HepG2 (cell line): ENCODE results near the gene TSLP. TPM values are rescaled to one million over a fixed set of nuclear protein-coding genes. Genes with fewer than 3 reads are reported as not detected.

Experiments used
- ATAC-seq: fragments of 200-7000 bp; cut with Tn5 transposase; 3 replicates; pipeline ENCODE4 v1.9.1; 2020; ENCODE audit warnings: mild to moderate bottlenecking, moderate library complexity
- BruUV-seq: library from RNA; stranded (reverse); fragments of 400-500 nt; replicated peaks from 2 replicates; lab custom pipeline; 2021; lab: Mats Ljungman, UMichigan
- CTCF ChIA-PET: fragments of 300-600 bp; formaldehyde crosslinking; extraction: SDS; loops from one replicate; lab custom pipeline; 2021; ENCODE audit warnings: low total read pairs, inconsistent platforms, low intra/inter-chr PET ratio; lab: Yijun Ruan, JAX
- POLR2A ChIA-PET: fragments of 350-600 bp; sonication (Branson Sonifier 250); formaldehyde crosslinking; loops from one replicate; lab custom pipeline; 2020; ENCODE audit warnings: antibody characterized with exemption, inconsistent platforms; lab: Yijun Ruan, JAX
- DNase-seq: peaks from one replicate; pipeline ENCODE4 v3.0.0-alpha.2; 2015; ENCODE audit warnings: low spot score
- FAIRE-seq: peaks from 3 replicates; lab custom pipeline; 2011; peaks lifted over from hg19 to GRCh38; lab: Jason Lieb, UNC
- H2AFZ ChIP-seq: one replicate; pipeline ENCODE4 v1.6.1; 2011; ENCODE audit warnings: low read length, inconsistent platforms
- H3K27ac ChIP-seq: fragments of 300-600 bp; 3 replicates; pipeline ENCODE4 v1.8.0; 2011; ENCODE audit warnings: mixed run types, mild to moderate bottlenecking, mixed read lengths, low read length, inconsistent platforms; ENCODE audit not compliant: insufficient read depth; ENCODE audit errors: extremely low read length
- H3K27me3 ChIP-seq, 2 experiments: fragments of 200-600 bp in 1 of 2; 2 replicates in 1 of 2; 3 replicates in 1 of 2; pipeline versions ENCODE4 v1.6.0 to v1.8.0; 2011; ENCODE audit warnings: low read length in 2 of 2, mild to moderate bottlenecking in 2 of 2, moderate library complexity in 2 of 2, inconsistent platforms in 1 of 2; ENCODE audit not compliant: insufficient read depth in 2 of 2, control insufficient read depth in 1 of 2
- H3K36me3 ChIP-seq, 2 experiments: fragments of 200-600 bp in 1 of 2; replicated peaks in 1 of 2; 2 replicates in 1 of 2; 3 replicates in 1 of 2; pipeline versions ENCODE4 v1.5.1 to v1.8.0; 2011; ENCODE audit warnings: low read length in 2 of 2, inconsistent platforms in 1 of 2; ENCODE audit not compliant: insufficient read depth in 2 of 2, control insufficient read depth in 1 of 2
- H3K4me1 ChIP-seq: 2 replicates; pipeline ENCODE4 v1.5.1; 2012; ENCODE audit warnings: low read length, inconsistent platforms; ENCODE audit not compliant: insufficient read depth
- H3K4me2 ChIP-seq: 2 replicates; pipeline ENCODE4 v1.6.0; 2011; ENCODE audit warnings: low read depth, low read length, inconsistent platforms
- H3K4me3 ChIP-seq, 3 experiments: fragments of 200-600 bp in 1 of 3; sonication (generic), shearing (Covaris generic) in 1 of 3; replicated peaks in 1 of 3; 2 replicates each; pipeline ENCODE4 v1.5.1; 2011 to 2016; ENCODE audit warnings: low read length in 3 of 3, inconsistent platforms in 2 of 3, low read depth in 2 of 3, mild to moderate bottlenecking in 2 of 3, control low read depth in 1 of 3, mixed read lengths in 1 of 3; ENCODE audit not compliant: insufficient read depth in 1 of 3
- H3K79me2 ChIP-seq: one replicate; pipeline ENCODE4 v1.6.1; 2011; ENCODE audit warnings: low read length, inconsistent platforms; ENCODE audit not compliant: insufficient read depth
- H3K9ac ChIP-seq: 2 replicates; pipeline ENCODE4 v1.6.0; 2011; ENCODE audit warnings: mild to moderate bottlenecking, low read depth, low read length, inconsistent platforms; ENCODE audit not compliant: insufficient read depth
- H3K9me3 ChIP-seq: 2 replicates; pipeline ENCODE4 v1.5.1; 2012; ENCODE audit warnings: mild to moderate bottlenecking, low read length
- H4K20me1 ChIP-seq: 2 replicates; pipeline ENCODE4 v1.6.0; 2011; ENCODE audit warnings: inconsistent platforms, mild to moderate bottlenecking, low read length, moderate library complexity; ENCODE audit not compliant: insufficient read depth
- AGO1 ChIP-seq: fragments of 200-400 bp; formaldehyde crosslinking; IDR thresholded peaks from 2 replicates; pipeline ENCODE4 v1.6.1; 2017; ENCODE audit warnings: mild to moderate bottlenecking, low read depth, low read length, moderate library complexity; ENCODE audit not compliant: poor library complexity, severe bottlenecking
- DNMT1 ChIP-seq: sonication (generic); formaldehyde crosslinking; IDR thresholded peaks from 2 replicates; pipeline ENCODE4 v1.5.1; 2020; ENCODE audit warnings: mild to moderate bottlenecking, missing genetic modification reagents
- MEF2D ChIP-seq: sonication (generic); formaldehyde crosslinking; IDR thresholded peaks from 2 replicates; pipeline ENCODE4 v1.5.1; 2020; ENCODE audit warnings: mild to moderate bottlenecking, missing genetic modification reagents
- MTA3 ChIP-seq: sonication (generic); formaldehyde crosslinking; IDR thresholded peaks from 2 replicates; pipeline ENCODE4 v1.4.0; 2020; ENCODE audit warnings: missing genetic modification reagents
- NFE2L1 ChIP-seq: sonication (generic); formaldehyde crosslinking; IDR thresholded peaks from 2 replicates; pipeline ENCODE4 v1.4.0; 2020; ENCODE audit warnings: missing genetic modification reagents, mild to moderate bottlenecking, borderline replicate concordance
- PHF20 ChIP-seq: sonication (generic); formaldehyde crosslinking; IDR thresholded peaks from 2 replicates; pipeline ENCODE4 v1.5.0; 2020; ENCODE audit warnings: mild to moderate bottlenecking, missing genetic modification reagents
- PHF8 ChIP-seq: sonication (generic); formaldehyde crosslinking; IDR thresholded peaks from 2 replicates; pipeline ENCODE4 v1.5.0; 2020; ENCODE audit warnings: missing genetic modification reagents
- REPIN1 ChIP-seq: sonication (generic); formaldehyde crosslinking; IDR thresholded peaks from 2 replicates; pipeline ENCODE4 v1.8.0; 2022; ENCODE audit warnings: missing genetic modification reagents, low read depth, mild to moderate bottlenecking, borderline replicate concordance
- SALL2 ChIP-seq: sonication (generic); formaldehyde crosslinking; IDR thresholded peaks from 2 replicates; pipeline ENCODE4 v1.8.1; 2023; ENCODE audit warnings: mild to moderate bottlenecking, missing genetic modification reagents, inconsistent platforms
- WGBS: methylation state at CpG from one replicate; pipeline ENCODE4 v1.1.6; 2017; ENCODE audit warnings: low lambda C conversion rate; 5-methylcytosine and 5-hydroxymethylcytosine counted together
- in situ Hi-C: cut with HindIII; loops from 2 replicates; pipeline ENCODE4 v1.10.0; 2017; ENCODE audit warnings: low pct_unique_long_range_greater_than_20kb; ENCODE audit not compliant: extremely low pct_ligation_motif_present
- intact Hi-C: fragments of 100-400 bp; cut with micrococcal nuclease; formaldehyde crosslinking; loops from one replicate; pipeline ENCODE4 v1.10.0; 2022; ENCODE audit not compliant: unreplicated experiment
- polyA plus RNA-seq, 8 experiments: library from polyadenylated mRNA; depleted of rRNA in 3 of 8; stranded (reverse) in 7 of 8; unstranded in 1 of 8; fragments of >200 nt; fragmentation: Illumina TruSeq in 4 of 8; extraction: Trizol in 4 of 8; gene quantifications; 2 replicates each; pipeline versions ENCODE4 v1.2.1 to v1.2.3, GENCODE V29; 2011 to 2016; ENCODE audit warnings: low read depth in 4 of 8, missing spikeins in 1 of 8, mixed read lengths in 1 of 8; ENCODE audit not compliant: insufficient read depth in 1 of 8
- total RNA-seq, 5 experiments: library from RNA; depleted of rRNA; stranded (reverse); fragments of >200 nt; fragmentation: Illumina TruSeq; extraction: Trizol; gene quantifications; 2 replicates each; pipeline ENCODE4 v1.2.3, GENCODE V29; 2016; ENCODE audit warnings: low read depth in 1 of 5
- TF ChIP-seq, protein P1 (sequence below): sonication (generic); formaldehyde crosslinking; IDR thresholded peaks from 2 replicates; pipeline ENCODE4 v1.8.0; 2022; ENCODE audit warnings: mild to moderate bottlenecking, missing genetic modification reagents, moderate library complexity

TSLP gene
- total and polyA plus RNA-seq, 2 of the 13 experiments (the other 11 are each of a cell fraction or from before 2014, with no cell fraction given), result not detected

DNA sequence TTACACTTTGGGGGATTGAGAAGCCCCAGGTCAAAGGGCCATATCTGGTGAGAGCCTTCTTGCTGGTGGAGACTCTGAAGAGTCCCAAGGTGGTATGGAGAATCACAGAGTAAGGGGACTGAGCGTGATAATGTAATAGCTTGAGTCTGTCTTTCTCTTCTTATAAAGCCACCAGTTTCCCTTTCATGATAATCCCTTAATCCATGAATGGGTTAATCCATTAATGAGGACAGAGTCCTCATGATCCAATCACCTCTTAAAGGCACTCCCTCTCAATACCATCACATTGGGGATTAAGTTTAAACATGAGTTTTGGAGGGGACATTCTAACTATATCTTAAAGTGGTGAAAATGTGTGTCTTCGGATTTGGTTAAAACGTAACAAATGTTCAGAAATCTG lies 42.2 kb downstream of the TSLP start:
- FAIRE-seq (no peak), ATAC-seq (no peak), DNase-seq (no peak)
- POLR2A ChIA-PET, result no interaction called here
- Histone ChIP-seq H3K4me3 (no peak overlapping the region), H4K20me1 (no peaks in the 10 kb centered on the region), H3K9me3 (no peaks in the 10 kb centered on the region), H3K27me3 (no peaks in the 10 kb centered on the region), H2AFZ (no peak overlapping the region), H3K9ac (no peak overlapping the region), H3K36me3 (peaks cover 6 to 41% of the 10 kb centered on the region in 2 experiments; a peak in 4 of 5 replicates), H3K79me2 (no peaks in the 10 kb centered on the region), H3K4me2 (no peak overlapping the region), H3K4me1 (no peaks in the 10 kb centered on the region), H3K27ac (no peak overlapping the region)
- WGBS, result 96% methylated on average over 3 of the region's 3 CpGs
- in situ Hi-C loops, result no loop called here
- TF ChIP-seq REPIN1 (CRISPR knock-in tag) (no peak), DNMT1 (CRISPR knock-in tag) (no peak), SALL2 (CRISPR knock-in tag) (no peak)
- intact Hi-C loops, result no loop called here
- no TSS peak for BruUV-seq
- CTCF ChIA-PET, result no interaction called here

DNA sequence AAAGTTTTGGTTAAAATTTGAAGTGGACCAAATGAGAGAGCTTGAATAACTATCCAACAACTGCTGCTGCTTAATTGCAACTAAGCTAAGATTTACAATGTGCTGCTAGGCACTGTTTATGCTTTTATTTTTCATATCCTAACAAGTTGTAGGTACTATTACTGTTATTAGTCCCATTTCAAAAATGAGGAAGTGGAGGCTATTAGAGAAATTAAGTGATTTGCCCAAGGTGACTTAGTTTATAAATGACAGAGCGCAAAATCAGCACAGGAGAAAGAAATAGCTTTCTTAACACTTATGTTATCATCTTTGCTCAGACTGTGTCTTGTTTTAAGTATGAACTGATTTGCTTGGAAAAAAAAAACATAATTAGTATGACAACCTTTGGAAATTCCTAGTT lies 43.7 kb downstream of the TSLP start:
- ChIA-PET POLR2A (no interaction called here), CTCF (no interaction called here)
- 97% methylated on average over 1 of the region's 1 CpG for WGBS
- peaks cover 10 to 44% of the 10 kb centered on the region in 2 experiments for H3K36me3 ChIP-seq
- in situ Hi-C loops (no loop called here), intact Hi-C loops (no loop called here)
- ATAC-seq, result no peak
- H3K79me2 ChIP-seq, result no peaks in the 10 kb centered on the region
- H3K9ac ChIP-seq, result no peak overlapping the region
- no TSS peak for BruUV-seq
- no peak for FAIRE-seq
- no peaks in the 10 kb centered on the region for H3K27me3 ChIP-seq
- no peak overlapping the region for H3K4me3 ChIP-seq
- DNase-seq, result no peak
- H2AFZ ChIP-seq, result no peak overlapping the region
- H3K27ac ChIP-seq, result no peak overlapping the region
- no peaks in the 10 kb centered on the region for H3K4me1 ChIP-seq
- no peaks in the 10 kb centered on the region for H3K9me3 ChIP-seq
- H3K4me2 ChIP-seq, result no peak overlapping the region
- no peaks in the 10 kb centered on the region for H4K20me1 ChIP-seq
- TF ChIP-seq MEF2D (CRISPR knock-in tag), result no peak
- TF ChIP-seq PHF8, result no peak
- TF ChIP-seq MTA3 (CRISPR knock-in tag), result no peak
- TF ChIP-seq PHF20 (CRISPR knock-in tag), result no peak
- TF ChIP-seq, protein P1, sequence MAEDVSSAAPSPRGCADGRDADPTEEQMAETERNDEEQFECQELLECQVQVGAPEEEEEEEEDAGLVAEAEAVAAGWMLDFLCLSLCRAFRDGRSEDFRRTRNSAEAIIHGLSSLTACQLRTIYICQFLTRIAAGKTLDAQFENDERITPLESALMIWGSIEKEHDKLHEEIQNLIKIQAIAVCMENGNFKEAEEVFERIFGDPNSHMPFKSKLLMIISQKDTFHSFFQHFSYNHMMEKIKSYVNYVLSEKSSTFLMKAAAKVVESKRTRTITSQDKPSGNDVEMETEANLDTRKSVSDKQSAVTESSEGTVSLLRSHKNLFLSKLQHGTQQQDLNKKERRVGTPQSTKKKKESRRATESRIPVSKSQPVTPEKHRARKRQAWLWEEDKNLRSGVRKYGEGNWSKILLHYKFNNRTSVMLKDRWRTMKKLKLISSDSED (CRISPR knock-in tag), result no peak
- no peak for TF ChIP-seq NFE2L1 (CRISPR knock-in tag)
- no peak for TF ChIP-seq AGO1
